Liver (tissue), 9 donors: Measurements from ENCODE around the gene PPCS. TPM values are rescaled to one million over a fixed set of nuclear protein-coding genes. Genes with fewer than 3 reads are reported as not detected.

Source experiments
- DNase-seq: peaks from one replicate; pipeline ENCODE4 v3.0.0-alpha.2; 2017; ENCODE audit warnings: low spot score
- H3K27ac ChIP-seq, 2 donors: one replicate each; pipeline ENCODE4 v1.7.0; 2013; ENCODE audit warnings: inconsistent platforms in 2 of 2, low read length in 2 of 2, control low read depth in 1 of 2, low read depth in 1 of 2, mild to moderate bottlenecking in 1 of 2
- H3K27me3 ChIP-seq, 4 donors: one replicate each; pipeline versions ENCODE4 v1.6.1 to v1.7.0; 2013; ENCODE audit warnings: low read length in 3 of 4, inconsistent platforms in 1 of 4, mild to moderate bottlenecking in 1 of 4, moderate library complexity in 1 of 4; ENCODE audit not compliant: control insufficient read depth in 4 of 4, insufficient read depth in 4 of 4
- H3K36me3 ChIP-seq, 4 donors: one replicate each; pipeline versions ENCODE4 v1.6.1 to v1.7.0; 2013; ENCODE audit warnings: low read length in 3 of 4, mild to moderate bottlenecking in 3 of 4, low read depth in 1 of 4, moderate library complexity in 1 of 4; ENCODE audit not compliant: control insufficient read depth in 4 of 4, insufficient read depth in 3 of 4
- H3K4me1 ChIP-seq, 4 donors: one replicate each; pipeline versions ENCODE4 v1.6.1 to v1.7.0; 2013; ENCODE audit warnings: low read length in 3 of 4, mild to moderate bottlenecking in 3 of 4, moderate library complexity in 1 of 4; ENCODE audit not compliant: control insufficient read depth in 4 of 4, insufficient read depth in 4 of 4
- H3K4me3 ChIP-seq, 3 donors: one replicate each; pipeline versions ENCODE4 v1.6.1 to v1.7.0; 2013; ENCODE audit warnings: low read length in 3 of 3, control low read depth in 1 of 3, low read depth in 1 of 3, mild to moderate bottlenecking in 1 of 3
- H3K9ac ChIP-seq, 2 donors: one replicate each; pipeline ENCODE4 v1.7.0; 2013; ENCODE audit warnings: low read length in 2 of 2, mild to moderate bottlenecking in 2 of 2, moderate library complexity in 2 of 2, control low read depth in 1 of 2, low read depth in 1 of 2
- H3K9me3 ChIP-seq, 4 donors: one replicate each; pipeline versions ENCODE4 v1.6.1 to v1.7.0; 2013; ENCODE audit warnings: low read length in 3 of 4; ENCODE audit not compliant: control insufficient read depth in 4 of 4
- EGR1 ChIP-seq, 2 donors: IDR thresholded peaks; 2 replicates each; pipeline ENCODE4 v1.6.1; 2016 to 2018; ENCODE audit warnings: antibody characterized with exemption in 2 of 2, low read depth in 2 of 2
- FOXA2 ChIP-seq: IDR thresholded peaks from 2 replicates; pipeline ENCODE4 v1.6.1; 2016; ENCODE audit warnings: antibody characterized with exemption
- GABPA ChIP-seq, 2 donors: IDR thresholded peaks in 1 of 2; conservative IDR thresholded peaks in 1 of 2; 2 replicates each; pipeline ENCODE4 v1.6.1; 2016; ENCODE audit warnings: antibody characterized with exemption in 2 of 2, mild to moderate bottlenecking in 1 of 2, moderate library complexity in 1 of 2
- HNF4A ChIP-seq, 2 donors: conservative IDR thresholded peaks; 2 replicates each; pipeline ENCODE4 v1.6.1; 2016; ENCODE audit warnings: antibody characterized with exemption in 2 of 2, mild to moderate bottlenecking in 2 of 2
- HNF4G ChIP-seq: IDR thresholded peaks from 2 replicates; pipeline ENCODE4 v1.6.1; 2016; ENCODE audit warnings: antibody characterized with exemption
- JUND ChIP-seq, 2 donors: IDR thresholded peaks; 2 replicates each; pipeline ENCODE4 v1.6.1; 2016; ENCODE audit warnings: antibody characterized with exemption in 2 of 2
- NR2F2 ChIP-seq: IDR thresholded peaks from 2 replicates; pipeline ENCODE4 v1.6.1; 2016; ENCODE audit warnings: antibody characterized with exemption
- RXRA ChIP-seq, 2 donors: IDR thresholded peaks; 2 replicates each; pipeline ENCODE4 v1.6.1; 2017 to 2018; ENCODE audit warnings: antibody characterized with exemption in 2 of 2, mild to moderate bottlenecking in 1 of 2
- SP1 ChIP-seq: IDR thresholded peaks from 2 replicates; pipeline ENCODE4 v1.6.1; 2018; ENCODE audit warnings: antibody characterized with exemption, mild to moderate bottlenecking
- TAF1 ChIP-seq: conservative IDR thresholded peaks from 2 replicates; pipeline ENCODE4 v1.6.1; 2016; ENCODE audit warnings: antibody characterized with exemption, mild to moderate bottlenecking
- WGBS: extraction: QIAGEN DNeasy Blood & Tissue Kit; methylation state at CpG from one replicate; pipeline ENCODE4 v1.1.7; 2013; 5-methylcytosine and 5-hydroxymethylcytosine counted together
- polyA plus RNA-seq, 2 donors: library from polyadenylated mRNA; stranded (reverse) in 1 of 2; unstranded in 1 of 2; fragments of 200-250 nt in 1 of 2; fragments of >200 nt in 1 of 2; fragmentation: Nextera tagmentation in 1 of 2; extraction: Ambion mirVana in 1 of 2; gene quantifications; one replicate each; pipeline versions ENCODE4 v1.2.1 to v1.2.3, GENCODE V29; 2013 to 2015
- total RNA-seq, 2 donors: library from RNA; depleted of rRNA; stranded (reverse); fragments of >200 nt; gene quantifications; one replicate each; pipeline ENCODE4 v1.2.3, GENCODE V29; 2014
- TF ChIP-seq, protein P1 (sequence below): IDR thresholded peaks from 2 replicates; pipeline ENCODE4 v1.6.1; 2016; ENCODE audit warnings: antibody characterized with exemption
- TF ChIP-seq, protein P2 (sequence below): fragments of 150-350 bp; IDR thresholded peaks from 2 replicates; pipeline ENCODE4 v1.5.1; 2017; ENCODE audit warnings: improper control_type of control experiment, low read depth, low read length; ENCODE audit not compliant: missing input control
- TF ChIP-seq, protein P3 (sequence below): IDR thresholded peaks from 2 replicates; pipeline ENCODE4 v1.6.1; 2016; ENCODE audit warnings: antibody characterized with exemption, mild to moderate bottlenecking
- TF ChIP-seq, protein P4 (sequence below): IDR thresholded peaks from 2 replicates; pipeline ENCODE4 v1.6.1; 2016; ENCODE audit warnings: antibody characterized with exemption
- TF ChIP-seq, protein P5 (sequence below): IDR thresholded peaks from 2 replicates; pipeline ENCODE4 v1.6.1; 2016; ENCODE audit warnings: antibody characterized with exemption
- donor health status: healthy.
- donor health status: healthy.
- donor health status: healthy.
- donor health status: healthy.
- donor health status: healthy.

PPCS gene
- total and polyA plus RNA-seq, 4 donors: 22.2 to 65.4 (median 36.0) TPM

DNA sequence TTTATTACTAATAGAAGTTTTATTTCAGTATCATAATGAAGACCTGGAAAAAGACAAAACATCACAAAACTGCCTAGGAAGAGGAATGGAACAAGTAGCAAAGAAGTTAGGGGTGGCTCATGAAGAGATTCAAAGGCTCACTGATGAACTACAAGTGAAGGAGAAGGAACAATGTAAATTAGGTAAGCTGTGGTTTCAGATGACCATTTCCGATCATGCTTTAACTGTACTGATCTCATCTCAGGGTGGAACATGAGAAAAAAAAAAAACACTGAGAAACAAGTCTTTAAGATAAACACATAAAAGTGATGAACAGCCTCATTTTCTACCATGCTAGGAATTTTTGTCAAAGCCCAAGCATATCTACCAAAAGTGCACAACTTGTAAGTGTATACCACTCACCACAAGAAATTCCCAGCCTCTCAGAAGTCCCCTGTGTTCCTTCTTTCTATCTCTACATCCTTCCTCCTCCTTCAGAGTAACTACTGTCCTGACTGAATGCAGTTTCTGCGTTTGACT lies 26.4 kb downstream of the PPCS start:
- Histone ChIP-seq H3K27ac (no peak overlapping the region), H3K4me3 (no peak overlapping the region), H3K9ac (no peak overlapping the region), H3K9me3 (no peaks in the 10 kb centered on the region), H3K4me1 (no peaks in the 10 kb centered on the region), H3K36me3 (peaks cover 0 to 7% (median 0%) of the 10 kb centered on the region in 4 donors), H3K27me3 (no peaks in the 10 kb centered on the region)
- TF ChIP-seq JUND (IDR thresholded peaks at IDR 0.05) (no peak), EGR1 (IDR thresholded peaks at IDR 0.05; ENCODE audit: low read depth in 2 of 2) (no peak), TAF1 (no peak), HNF4A (conservative IDR thresholded peaks at IDR 0.05) (no peak), FOXA2 (no peak)
- TF ChIP-seq, protein P1, sequence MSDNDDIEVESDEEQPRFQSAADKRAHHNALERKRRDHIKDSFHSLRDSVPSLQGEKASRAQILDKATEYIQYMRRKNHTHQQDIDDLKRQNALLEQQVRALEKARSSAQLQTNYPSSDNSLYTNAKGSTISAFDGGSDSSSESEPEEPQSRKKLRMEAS: no peak
- TF ChIP-seq, protein P2, sequence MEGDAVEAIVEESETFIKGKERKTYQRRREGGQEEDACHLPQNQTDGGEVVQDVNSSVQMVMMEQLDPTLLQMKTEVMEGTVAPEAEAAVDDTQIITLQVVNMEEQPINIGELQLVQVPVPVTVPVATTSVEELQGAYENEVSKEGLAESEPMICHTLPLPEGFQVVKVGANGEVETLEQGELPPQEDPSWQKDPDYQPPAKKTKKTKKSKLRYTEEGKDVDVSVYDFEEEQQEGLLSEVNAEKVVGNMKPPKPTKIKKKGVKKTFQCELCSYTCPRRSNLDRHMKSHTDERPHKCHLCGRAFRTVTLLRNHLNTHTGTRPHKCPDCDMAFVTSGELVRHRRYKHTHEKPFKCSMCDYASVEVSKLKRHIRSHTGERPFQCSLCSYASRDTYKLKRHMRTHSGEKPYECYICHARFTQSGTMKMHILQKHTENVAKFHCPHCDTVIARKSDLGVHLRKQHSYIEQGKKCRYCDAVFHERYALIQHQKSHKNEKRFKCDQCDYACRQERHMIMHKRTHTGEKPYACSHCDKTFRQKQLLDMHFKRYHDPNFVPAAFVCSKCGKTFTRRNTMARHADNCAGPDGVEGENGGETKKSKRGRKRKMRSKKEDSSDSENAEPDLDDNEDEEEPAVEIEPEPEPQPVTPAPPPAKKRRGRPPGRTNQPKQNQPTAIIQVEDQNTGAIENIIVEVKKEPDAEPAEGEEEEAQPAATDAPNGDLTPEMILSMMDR: no peak
- WGBS: 70% methylated on average over 2 of the region's 2 CpGs
- DNase-seq: no peak

DNA sequence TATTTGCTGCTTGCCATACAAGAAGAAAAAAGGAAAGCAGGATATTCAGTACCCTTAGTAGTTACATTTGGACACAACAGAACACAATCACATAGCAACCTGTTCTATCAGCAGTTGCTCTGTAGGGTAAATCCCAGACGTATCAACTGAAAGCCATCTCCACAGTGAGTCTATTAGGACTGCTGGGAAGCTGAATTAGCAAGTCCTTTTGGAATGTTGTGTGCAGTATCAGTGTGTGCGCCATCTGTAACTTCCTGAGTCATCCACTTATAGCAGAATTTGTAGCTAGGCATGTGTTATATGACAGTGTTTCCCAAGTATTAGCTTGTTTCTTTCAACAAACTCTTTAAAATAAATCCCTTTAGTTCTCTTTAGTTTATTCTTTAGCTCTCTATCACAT lies 28.0 kb downstream of the PPCS start:
- no peak overlapping the region for H3K27ac ChIP-seq
- no peak overlapping the region for H3K9ac ChIP-seq
- no peaks in the 10 kb centered on the region for H3K27me3 ChIP-seq
- no peak for TF ChIP-seq EGR1 (IDR thresholded peaks at IDR 0.05; ENCODE audit: low read depth in 2 of 2)
- no peak for TF ChIP-seq GABPA (IDR thresholded peaks at IDR 0.05 in 1 of 2, conservative IDR thresholded peaks at IDR 0.05 in 1 of 2)
- no peak for TF ChIP-seq SP1
- TF ChIP-seq, protein P2: no peak
- no peak for TF ChIP-seq HNF4G
- TF ChIP-seq, protein P3, sequence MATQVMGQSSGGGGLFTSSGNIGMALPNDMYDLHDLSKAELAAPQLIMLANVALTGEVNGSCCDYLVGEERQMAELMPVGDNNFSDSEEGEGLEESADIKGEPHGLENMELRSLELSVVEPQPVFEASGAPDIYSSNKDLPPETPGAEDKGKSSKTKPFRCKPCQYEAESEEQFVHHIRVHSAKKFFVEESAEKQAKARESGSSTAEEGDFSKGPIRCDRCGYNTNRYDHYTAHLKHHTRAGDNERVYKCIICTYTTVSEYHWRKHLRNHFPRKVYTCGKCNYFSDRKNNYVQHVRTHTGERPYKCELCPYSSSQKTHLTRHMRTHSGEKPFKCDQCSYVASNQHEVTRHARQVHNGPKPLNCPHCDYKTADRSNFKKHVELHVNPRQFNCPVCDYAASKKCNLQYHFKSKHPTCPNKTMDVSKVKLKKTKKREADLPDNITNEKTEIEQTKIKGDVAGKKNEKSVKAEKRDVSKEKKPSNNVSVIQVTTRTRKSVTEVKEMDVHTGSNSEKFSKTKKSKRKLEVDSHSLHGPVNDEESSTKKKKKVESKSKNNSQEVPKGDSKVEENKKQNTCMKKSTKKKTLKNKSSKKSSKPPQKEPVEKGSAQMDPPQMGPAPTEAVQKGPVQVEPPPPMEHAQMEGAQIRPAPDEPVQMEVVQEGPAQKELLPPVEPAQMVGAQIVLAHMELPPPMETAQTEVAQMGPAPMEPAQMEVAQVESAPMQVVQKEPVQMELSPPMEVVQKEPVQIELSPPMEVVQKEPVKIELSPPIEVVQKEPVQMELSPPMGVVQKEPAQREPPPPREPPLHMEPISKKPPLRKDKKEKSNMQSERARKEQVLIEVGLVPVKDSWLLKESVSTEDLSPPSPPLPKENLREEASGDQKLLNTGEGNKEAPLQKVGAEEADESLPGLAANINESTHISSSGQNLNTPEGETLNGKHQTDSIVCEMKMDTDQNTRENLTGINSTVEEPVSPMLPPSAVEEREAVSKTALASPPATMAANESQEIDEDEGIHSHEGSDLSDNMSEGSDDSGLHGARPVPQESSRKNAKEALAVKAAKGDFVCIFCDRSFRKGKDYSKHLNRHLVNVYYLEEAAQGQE: no peak
- TF ChIP-seq, protein P4, sequence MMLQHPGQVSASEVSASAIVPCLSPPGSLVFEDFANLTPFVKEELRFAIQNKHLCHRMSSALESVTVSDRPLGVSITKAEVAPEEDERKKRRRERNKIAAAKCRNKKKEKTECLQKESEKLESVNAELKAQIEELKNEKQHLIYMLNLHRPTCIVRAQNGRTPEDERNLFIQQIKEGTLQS: no peak
- TF ChIP-seq HNF4A (conservative IDR thresholded peaks at IDR 0.05): no peak
- TF ChIP-seq NR2F2: no peak
- TF ChIP-seq, protein P5, sequence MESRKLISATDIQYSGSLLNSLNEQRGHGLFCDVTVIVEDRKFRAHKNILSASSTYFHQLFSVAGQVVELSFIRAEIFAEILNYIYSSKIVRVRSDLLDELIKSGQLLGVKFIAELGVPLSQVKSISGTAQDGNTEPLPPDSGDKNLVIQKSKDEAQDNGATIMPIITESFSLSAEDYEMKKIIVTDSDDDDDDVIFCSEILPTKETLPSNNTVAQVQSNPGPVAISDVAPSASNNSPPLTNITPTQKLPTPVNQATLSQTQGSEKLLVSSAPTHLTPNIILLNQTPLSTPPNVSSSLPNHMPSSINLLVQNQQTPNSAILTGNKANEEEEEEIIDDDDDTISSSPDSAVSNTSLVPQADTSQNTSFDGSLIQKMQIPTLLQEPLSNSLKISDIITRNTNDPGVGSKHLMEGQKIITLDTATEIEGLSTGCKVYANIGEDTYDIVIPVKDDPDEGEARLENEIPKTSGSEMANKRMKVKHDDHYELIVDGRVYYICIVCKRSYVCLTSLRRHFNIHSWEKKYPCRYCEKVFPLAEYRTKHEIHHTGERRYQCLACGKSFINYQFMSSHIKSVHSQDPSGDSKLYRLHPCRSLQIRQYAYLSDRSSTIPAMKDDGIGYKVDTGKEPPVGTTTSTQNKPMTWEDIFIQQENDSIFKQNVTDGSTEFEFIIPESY: no peak
- no peak for TF ChIP-seq FOXA2
- no peak for TF ChIP-seq RXRA (IDR thresholded peaks at IDR 0.05)
- TF ChIP-seq TAF1: no peak
- TF ChIP-seq, protein P1: no peak
- H3K36me3 ChIP-seq: peaks cover 0 to 7% (median 0%) of the 10 kb centered on the region in 4 donors
- H3K9me3 ChIP-seq: no peaks in the 10 kb centered on the region
- WGBS: 89% methylated on average over 2 of the region's 2 CpGs
- DNase-seq: no peak
- H3K4me3 ChIP-seq: no peak overlapping the region
- no peaks in the 10 kb centered on the region for H3K4me1 ChIP-seq
